NCI-H146 treated with DMSO at 0.1 percent for 48 hours (cell line): ENCODE measurements around the gene DDX31.
"Not testable (repeated sequence)": the region's sequence is repeated elsewhere in the genome, so short reads cannot be mapped to it uniquely, and the experiment has no call there.

Experiments
- DNase-seq: peaks from one replicate; lab custom pipeline; 2025; ENCODE audit not compliant: unreplicated experiment; lab: John Stamatoyannopoulos, UW

Gene DDX31

GRCh38 chr9:132582786-132583583 lies 86.8 kb downstream of the DDX31 start:
- no peak for DNase-seq

GRCh38 chr9:132582276-132582785 lies 87.5 kb downstream of the DDX31 start, which contains the start of gene BARHL1:
Gene BARHL1 (plus strand): TSS chr9:132582606. CDS start chr9:132582798, 192 bp downstream.
- DNase-seq = peak; percentile 9

DNA sequence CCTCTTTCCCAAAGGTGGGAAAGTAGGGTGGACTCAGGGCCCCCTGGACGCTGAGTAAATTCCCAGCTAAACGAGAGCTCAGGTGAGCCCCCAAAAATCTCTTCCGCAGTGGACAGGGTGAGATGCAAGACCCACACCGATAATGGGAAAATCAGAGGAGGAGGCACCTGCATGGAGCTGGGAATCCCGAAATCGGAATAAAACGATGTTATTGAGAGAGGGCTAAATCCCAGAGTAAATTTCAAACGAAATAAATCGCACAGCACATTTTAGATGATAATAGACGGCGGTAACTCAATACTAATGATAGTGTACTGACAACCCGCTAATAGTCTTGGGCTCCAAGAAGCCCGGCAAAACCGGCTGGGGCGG lies 90.4 kb downstream of the DDX31 start:
- no peak for DNase-seq

DNA sequence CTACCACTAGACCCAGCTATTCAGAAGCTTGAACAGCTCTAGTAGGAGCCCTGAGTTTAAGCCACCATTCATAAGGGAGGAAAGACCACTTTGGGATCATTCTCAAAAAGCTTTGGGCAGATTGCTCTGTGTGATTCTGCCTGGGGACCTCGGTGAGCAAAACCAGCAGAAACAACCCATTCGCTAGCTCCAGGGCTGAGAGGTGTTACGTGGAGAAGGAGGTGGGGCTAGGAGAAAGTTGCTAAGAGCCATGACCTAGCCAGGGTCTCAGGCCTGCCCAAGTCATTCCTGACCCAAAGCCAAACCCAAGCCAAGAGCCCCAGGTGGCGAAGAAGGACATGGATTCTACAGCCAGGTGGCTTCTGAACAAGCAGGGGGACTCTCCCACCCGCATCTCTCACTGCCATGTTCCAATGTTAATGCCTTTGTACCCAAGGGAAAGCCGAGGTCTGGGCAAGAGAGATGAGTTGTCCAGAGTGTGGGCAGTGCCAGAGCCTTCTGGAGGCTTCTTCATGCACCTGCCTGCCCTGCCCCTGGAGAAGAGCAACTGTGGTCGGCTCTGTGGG lies 91.3 kb downstream of the DDX31 start:
- DNase-seq = no peak

DNA sequence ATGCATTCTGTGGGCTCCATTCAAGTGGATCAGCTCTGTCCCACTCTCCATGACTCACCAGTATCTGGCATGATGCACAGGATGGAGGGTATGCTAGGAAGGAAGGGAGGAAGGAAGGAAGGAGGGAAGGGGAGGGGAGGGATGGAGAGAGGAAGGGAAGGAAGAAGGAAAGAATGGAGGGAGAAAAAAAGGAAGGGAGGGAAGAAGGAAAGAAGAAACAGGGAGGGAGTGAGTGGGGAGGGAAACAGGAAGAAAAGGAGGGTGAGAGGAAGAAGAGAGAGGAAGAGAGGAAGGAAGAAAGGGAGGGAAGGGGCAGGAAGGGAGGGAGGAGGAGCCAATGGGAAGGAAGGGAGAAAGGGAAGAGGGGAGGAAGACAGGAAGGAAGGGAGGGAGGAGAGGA lies 92.7 kb downstream of the DDX31 start:
- no peak for DNase-seq

- DNase-seq = no peak
Measured at GRCh38 chr9:132575811-132576210, 94.0 kb downstream of the DDX31 start.

DNA sequence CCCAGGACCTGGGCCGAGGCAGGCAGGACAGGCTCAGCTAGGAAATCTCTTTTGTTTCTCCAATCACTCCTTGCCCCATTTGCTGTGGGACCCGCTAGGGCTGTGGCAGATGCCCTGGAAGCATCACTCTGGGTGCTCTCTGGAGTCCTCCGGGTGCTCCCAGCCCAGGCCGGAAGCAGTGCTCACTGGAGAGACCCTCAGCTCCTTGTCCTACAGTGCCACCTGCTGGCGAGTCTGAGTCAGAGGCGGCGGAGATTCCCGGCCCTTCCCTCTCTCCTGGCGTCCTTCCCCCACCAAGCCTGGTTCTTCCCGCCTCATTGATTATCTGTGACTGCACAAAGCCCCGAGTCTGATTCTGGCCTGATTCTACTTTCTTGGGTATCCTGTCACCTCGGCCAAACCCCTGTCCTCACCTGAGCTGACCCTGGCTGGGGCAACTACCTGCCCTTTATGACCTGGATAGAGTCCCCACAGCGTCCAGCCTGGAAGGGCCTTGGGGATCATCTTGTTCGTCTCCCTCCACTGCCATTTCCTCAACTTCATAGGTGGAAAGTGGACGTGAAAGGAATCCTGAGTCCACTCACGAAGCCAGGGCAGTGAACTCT lies 94.7 kb downstream of the DDX31 start:
- peak; percentile 31 for DNase-seq

DNA sequence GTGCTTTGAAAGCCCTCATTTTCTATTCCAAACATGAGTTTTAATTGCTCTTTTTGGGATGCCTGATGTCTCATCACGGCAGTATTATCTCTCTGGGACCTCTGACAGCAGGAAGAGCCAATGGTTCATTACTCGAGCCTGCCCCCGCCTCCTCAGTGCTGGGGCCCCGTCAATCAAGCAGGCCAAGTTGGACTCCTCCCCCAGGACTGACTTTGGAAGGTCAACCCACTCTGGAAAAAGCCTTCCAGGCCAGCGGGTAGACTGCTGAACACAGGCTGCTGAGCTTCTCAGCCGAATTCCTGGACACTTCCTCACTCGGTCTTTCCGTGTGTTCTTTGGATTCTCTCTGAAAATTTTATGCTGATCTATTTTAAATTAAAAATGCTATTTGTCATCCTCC lies 96.9 kb downstream of the DDX31 start:
- no peak for DNase-seq

DNA sequence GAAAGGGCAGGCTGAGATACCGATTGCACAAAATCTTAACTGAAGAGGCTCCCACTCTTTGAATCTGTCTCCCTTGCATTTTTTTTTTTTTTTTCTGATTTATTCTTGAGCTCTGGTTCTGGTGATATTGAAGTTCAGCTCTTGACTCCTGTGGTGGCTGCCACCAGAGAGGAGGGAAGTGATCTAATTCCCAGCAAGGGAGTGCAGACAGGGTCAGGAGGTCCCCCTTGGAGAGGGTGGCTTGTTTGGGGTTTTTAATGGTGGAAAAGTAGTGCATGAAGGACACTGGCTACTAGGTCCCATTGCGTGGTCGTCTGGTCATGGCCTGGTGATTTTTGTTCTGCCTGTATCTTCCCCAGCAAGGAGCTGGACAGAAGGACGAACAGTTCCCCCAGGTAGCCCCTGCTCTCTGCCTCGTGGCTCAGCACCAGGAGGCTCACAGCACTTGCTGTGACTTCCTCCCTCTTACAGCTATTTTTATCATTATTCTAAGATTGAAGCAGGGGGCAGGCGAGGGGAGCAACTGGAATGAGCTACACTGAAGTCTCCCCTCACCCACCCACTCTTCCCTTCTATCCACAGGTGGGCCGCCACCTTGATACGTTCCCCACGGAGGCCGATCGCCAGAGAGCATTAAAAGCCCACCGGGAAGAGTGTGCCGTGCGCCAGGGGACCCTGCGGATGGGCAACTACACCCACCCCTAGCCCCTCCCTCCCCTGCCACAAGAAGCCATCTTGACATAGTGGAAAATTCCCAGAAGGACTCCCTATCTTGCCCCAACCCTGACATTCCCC lies 97.8 kb downstream of the DDX31 start:
- DNase-seq = no peak

DNA sequence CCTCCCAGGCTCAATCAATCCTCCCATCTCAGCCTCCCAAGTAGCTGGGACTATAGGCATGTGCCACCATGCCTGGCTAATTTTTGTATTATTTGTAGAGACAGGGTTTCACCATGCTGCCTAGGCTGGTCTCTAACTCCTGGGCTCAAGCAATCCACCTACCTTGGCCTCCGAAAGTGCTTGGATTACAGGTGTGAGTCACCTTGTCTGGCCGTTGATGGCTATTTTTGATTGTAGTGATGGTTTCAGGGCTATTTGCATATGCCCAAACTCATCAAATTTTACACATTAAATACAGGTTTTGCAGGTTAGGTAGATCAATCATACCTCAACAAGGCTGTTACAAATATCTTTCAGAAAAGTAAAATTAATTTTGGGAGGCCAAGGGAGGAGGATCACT lies 101.0 kb downstream of the DDX31 start:
- not testable (repeated sequence) for DNase-seq

DNA sequence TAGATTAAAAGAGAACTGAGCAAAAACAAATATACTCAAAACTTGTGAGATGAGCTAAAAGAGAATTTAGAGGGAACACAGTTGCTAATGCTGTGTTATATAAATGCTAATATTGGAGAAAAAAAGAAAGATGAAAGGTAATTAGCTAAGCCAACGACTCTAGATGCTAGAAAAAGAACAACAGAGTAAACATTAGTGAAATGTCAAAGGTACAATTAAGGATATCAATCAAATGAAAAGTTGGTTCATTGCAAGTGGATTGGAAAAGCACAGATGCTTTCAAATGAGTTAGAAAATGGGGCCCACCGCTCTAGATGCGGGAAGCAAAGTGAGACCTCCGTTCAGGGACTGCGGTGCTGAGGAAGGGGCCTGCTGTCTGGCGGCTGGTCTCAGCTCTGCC lies 105.3 kb downstream of the DDX31 start:
- DNase-seq = no peak

GRCh38 chr9:132562306-132562573 lies 107.5 kb downstream of the DDX31 start:
- DNase-seq = no peak

GRCh38 chr9:132560616-132561202 lies 109.1 kb downstream of the DDX31 start:
- DNase-seq = no peak

GRCh38 chr9:132559711-132560110 lies 110.1 kb downstream of the DDX31 start:
- DNase-seq = no peak

DNA sequence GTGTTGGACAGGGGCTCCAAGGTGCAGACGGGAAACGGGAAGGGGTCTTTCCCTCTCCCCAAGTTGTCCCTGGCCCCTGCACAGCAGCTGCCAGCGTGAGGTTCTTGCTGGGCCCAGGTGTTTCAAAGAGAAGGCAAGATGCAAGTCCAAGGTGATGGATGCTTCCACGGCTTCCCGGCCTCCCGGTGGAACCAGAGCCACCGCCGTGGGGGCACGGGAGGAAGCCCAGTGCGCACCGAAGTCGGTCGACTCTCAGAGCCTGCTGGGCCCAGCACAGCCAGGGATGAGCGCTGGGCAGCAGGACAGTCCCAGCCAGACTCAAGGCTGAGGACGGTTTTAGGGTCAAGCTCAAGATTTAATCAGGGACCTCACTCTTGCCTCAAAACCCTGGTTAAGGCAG lies 112.6 kb downstream of the DDX31 start:
- no peak for DNase-seq

- no peak for DNase-seq
Measured at GRCh38 chr9:132556714-132557113, 113.1 kb downstream of the DDX31 start.

DNA sequence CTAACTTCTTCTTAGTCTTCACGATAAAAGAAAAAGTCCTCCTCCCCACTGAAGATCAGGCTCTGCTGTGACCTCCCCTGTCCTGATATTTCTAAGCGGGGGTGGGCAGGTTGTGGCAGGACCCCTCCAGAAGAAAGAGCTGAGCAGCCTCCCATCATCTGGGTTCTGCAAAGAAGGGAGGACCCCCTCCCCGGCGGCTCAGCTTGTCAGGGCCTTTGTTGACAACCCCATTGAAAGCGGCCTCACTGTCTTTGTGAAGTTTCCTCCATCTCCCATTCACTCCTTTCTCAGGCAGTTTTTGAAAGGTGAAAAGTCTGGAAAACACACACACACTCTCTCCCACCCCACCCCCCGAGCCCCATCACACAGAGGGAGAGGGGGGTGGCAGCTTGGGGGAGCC lies 113.5 kb downstream of the DDX31 start:
- no peak for DNase-seq

DNA sequence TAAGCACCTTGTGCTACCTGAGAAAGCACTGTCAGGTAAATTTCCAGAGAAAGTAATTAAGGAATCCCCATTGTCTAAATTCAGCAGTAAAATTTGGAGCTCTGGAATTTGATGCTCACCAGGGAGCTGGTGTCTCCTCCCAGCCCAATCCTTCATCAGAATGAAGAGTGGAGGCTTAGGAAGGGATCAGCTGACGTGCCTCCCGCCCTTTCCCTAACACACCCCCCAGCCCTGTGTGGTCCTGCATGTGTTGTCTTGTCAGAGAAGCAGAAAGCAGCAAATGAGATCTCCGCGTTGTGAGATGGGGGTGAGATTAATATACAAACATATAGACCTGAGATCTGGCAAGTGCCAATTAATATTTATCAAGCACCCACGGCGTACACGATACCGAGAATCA lies 114.3 kb downstream of the DDX31 start:
- no peak for DNase-seq

DNA sequence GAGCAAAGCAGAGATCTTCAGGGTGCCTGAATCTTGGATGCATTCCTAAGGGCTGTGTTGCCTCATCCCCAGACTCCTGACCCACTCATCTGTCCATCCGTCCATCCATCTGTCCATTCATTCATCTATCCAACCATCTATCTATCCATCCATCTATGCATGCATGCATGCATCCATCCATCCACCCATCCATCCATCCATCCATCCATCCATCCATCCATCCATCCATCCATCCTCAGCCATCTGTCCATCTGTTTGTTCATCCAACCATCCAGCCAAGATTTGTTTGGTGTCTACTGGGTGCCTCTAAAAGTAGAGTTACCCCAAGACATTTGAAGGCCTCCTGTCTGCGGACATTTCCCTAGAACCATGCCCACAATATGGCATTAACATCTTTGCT lies 115.0 kb downstream of the DDX31 start:
- DNase-seq = no peak

- DNase-seq = no peak
Measured at GRCh38 chr9:132552041-132552440, 117.7 kb downstream of the DDX31 start.

- DNase-seq = no peak
Measured at GRCh38 chr9:132551556-132551955, 118.2 kb downstream of the DDX31 start.
